ENCODE results near the gene USP21.

USP21 gene

DNA sequence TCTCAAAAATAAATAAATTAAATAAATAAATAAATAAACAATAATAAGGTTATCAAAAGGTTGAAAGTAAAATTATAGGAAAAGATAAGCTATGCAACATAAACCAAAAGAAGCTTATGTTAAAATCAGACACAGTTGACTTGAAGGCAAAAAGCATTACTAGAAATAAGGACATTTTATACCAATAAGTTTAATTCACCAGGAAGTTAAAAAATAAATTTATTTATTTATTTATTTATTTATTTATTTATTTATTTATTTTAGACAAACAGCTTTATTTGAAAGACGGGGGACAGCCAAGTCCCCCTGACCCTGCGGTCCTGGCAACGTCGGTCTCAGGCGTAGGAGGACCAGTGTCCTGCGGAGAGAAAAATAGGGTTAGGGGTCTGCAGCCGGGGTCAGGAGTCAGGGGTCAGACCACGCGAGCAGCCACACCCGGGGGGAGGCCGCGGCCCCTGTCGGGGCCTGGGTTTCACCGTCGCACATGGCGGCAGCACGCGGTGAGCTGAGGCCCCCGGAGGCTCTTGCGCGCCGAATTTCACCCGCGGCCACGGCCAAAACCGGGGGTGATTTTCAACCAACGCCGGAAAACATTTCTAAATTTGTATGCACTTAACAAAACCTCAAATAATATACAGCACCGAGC is 18.4 kb upstream of the USP21 start:
- no peaks in the 10 kb centered on the region for H3K36me3 ChIP-seq (ENCODE audit: control insufficient read depth, low read depth, low read length)
- H3K4me1 ChIP-seq (ENCODE audit: control insufficient read depth, low read depth, low read length): no peaks in the 10 kb centered on the region
- no peak overlapping the region for H3K27ac ChIP-seq (ENCODE audit: low read length)
- H3K9me3 ChIP-seq (ENCODE audit: control insufficient read depth, low read depth, low read length): no peaks in the 10 kb centered on the region
- H3K9ac ChIP-seq (ENCODE audit: low read length): no peak overlapping the region
- H3K27me3 ChIP-seq (ENCODE audit: control insufficient read depth, insufficient read depth, low read length): no peaks in the 10 kb centered on the region
- H3K4me3 ChIP-seq (ENCODE audit: low read length): no peak overlapping the region

DNA sequence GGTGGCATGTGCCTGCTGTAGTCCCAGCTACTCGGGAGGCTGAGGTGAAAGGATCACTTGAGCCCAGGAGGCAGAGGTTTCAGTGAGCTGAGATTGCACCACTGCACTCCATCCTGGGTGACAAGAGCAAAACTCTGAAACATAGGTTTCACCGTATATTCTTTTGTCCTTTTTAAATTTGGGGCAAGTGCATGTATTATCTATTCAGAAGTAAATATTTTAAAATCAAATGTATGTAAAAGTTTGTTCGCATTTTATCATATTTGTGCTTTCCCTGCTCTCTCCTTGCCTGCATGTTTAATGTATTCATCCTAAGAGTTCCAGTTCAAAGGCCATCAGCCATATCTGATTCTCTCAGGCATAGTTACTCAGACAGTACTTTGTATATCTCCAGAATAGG is 13.5 kb upstream of the USP21 start:
- Histone ChIP-seq H3K36me3 (ENCODE audit: control insufficient read depth, low read depth, low read length) (no peaks in the 10 kb centered on the region), H3K27me3 (ENCODE audit: control insufficient read depth, insufficient read depth, low read length) (no peaks in the 10 kb centered on the region), H3K4me1 (ENCODE audit: control insufficient read depth, low read depth, low read length) (no peaks in the 10 kb centered on the region), H3K27ac (ENCODE audit: low read length) (no peak overlapping the region), H3K4me3 (ENCODE audit: low read length) (no peak overlapping the region), H3K9me3 (ENCODE audit: control insufficient read depth, low read depth, low read length) (no peaks in the 10 kb centered on the region), H3K9ac (ENCODE audit: low read length) (no peak overlapping the region)

DNA sequence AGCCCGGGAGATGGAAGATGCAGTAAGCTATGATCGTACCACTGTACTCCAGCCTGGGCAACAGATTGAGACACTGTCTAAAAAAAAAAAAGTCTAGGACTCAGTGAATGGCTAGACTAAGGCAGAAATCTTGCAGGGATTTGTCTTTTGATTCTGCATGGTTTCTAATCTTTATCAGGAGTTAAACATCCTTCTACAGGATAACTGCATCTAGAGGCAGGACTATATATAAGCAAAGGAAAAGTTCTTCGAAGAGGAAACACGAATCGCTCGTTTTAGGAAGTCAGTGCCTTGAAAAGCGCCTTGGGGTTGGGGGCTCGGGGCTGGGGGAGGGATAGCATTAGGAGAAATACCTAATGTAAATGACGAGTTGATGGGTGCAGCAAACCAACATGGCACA is 6.1 kb upstream of the USP21 start:
- H3K4me3 ChIP-seq (ENCODE audit: low read length): peak overlapping the region; percentile 98
- no peaks in the 10 kb centered on the region for H3K27me3 ChIP-seq (ENCODE audit: control insufficient read depth, insufficient read depth, low read length)
- H3K4me1 ChIP-seq (ENCODE audit: control insufficient read depth, low read depth, low read length): peaks cover 3% of the 10 kb centered on the region
- H3K9ac ChIP-seq (ENCODE audit: low read length): peak overlapping the region; percentile 99
- H3K9me3 ChIP-seq (ENCODE audit: control insufficient read depth, low read depth, low read length): no peaks in the 10 kb centered on the region
- H3K27ac ChIP-seq (ENCODE audit: low read length): peak overlapping the region; percentile 24
- peaks cover 9% of the 10 kb centered on the region for H3K36me3 ChIP-seq (ENCODE audit: control insufficient read depth, low read depth, low read length)

DNA sequence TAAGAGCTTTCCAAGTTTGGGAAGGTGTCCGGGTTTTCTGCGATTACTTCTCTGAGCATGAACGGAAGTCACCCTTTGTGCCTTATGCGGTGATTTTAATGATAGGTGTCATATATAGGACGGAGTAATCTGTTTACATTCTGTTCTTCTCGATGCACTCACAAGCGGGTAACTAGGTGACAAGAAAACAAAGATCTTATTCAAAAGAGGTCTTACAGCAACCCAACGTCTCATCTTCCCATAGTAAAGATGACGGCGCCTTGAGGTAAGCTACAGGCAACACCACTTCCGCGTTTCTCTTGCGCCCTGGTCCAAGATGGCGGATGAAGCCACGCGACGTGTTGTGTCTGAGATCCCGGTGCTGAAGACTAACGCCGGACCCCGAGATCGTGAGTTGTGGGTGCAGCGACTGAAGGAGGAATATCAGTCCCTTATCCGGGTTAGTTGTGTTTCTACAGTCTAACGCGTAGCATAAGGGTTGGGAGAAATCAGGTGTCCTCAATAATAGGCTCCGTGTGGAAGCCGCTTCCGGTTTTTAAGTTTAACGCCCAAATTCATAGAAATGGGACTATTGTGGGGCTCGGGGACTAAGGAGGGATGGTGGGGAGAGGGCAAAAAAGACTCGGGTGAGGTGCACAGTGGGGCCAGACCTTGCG is 5.5 kb upstream of the USP21 start, which contains the start of gene UFC1:
Gene UFC1, plus strand, starts transcription at position 297 of the 656 bp plus-strand sequence. Its CDS starts 20 bp downstream, at position 317.
- peak within 1 kb of the TSS; percentile 100 for H3K27ac ChIP-seq (ENCODE audit: low read length)
- H3K4me1 ChIP-seq (ENCODE audit: control insufficient read depth, low read depth, low read length): peaks cover 7% of the 10 kb centered on the region
- H3K9ac ChIP-seq (ENCODE audit: low read length): peak within 1 kb of the TSS; percentile 99
- H3K4me3 ChIP-seq (ENCODE audit: low read length): peak within 1 kb of the TSS; percentile 98
- no peaks in the 10 kb centered on the region for H3K27me3 ChIP-seq (ENCODE audit: control insufficient read depth, insufficient read depth, low read length)
- no peaks in the 10 kb centered on the region for H3K9me3 ChIP-seq (ENCODE audit: control insufficient read depth, low read depth, low read length)
- peaks cover 14% of the 10 kb centered on the region for H3K36me3 ChIP-seq (ENCODE audit: control insufficient read depth, low read depth, low read length)

GRCh38 chr1:161157867-161158266 is 1.4 kb upstream of the USP21 start:
- peaks cover 11% of the 10 kb centered on the region for H3K4me1 ChIP-seq (ENCODE audit: control insufficient read depth, low read depth, low read length)
- H3K9me3 ChIP-seq (ENCODE audit: control insufficient read depth, low read depth, low read length): no peaks in the 10 kb centered on the region
- H3K27me3 ChIP-seq (ENCODE audit: control insufficient read depth, insufficient read depth, low read length): no peaks in the 10 kb centered on the region
- H3K9ac ChIP-seq (ENCODE audit: low read length): no peak overlapping the region
- no peak overlapping the region for H3K27ac ChIP-seq (ENCODE audit: low read length)
- peaks cover 17% of the 10 kb centered on the region for H3K36me3 ChIP-seq (ENCODE audit: control insufficient read depth, low read depth, low read length)
- no peak overlapping the region for H3K4me3 ChIP-seq (ENCODE audit: low read length)

DNA sequence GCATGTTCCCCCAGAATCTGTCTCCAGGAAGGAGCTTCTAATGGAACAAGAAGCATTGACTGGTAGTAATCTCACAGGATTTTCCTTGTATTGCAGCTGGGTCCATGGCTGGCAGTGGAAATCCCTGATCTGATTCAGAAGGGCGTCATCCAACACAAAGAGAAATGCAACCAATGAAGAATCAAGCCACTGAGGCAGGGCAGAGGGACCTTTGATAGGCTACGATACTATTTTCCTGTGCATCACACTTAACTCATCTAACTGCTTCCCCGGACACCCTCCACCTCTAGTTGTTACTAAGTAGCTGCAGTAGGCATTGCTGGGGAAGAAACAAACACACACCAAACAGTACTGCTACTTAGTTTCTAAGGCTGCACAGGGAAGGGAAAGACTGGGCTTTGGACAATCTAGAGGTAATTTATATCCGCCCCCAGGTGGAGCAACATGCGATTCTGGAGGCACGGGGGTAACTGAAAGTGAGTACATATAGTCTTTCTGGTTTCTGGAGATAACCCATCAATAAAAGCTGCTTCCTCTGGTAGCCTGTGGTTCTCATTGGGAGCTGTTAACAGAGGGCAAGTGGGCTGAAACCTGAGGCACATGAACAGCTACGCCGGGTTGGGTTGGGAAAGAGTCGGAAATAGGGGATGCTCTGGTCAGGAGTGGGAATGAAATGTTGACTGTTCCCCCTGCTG is 837 bp upstream of the USP21 start:
- H3K4me3 ChIP-seq (ENCODE audit: low read length): peak overlapping the region; percentile 62
- H3K4me1 ChIP-seq (ENCODE audit: control insufficient read depth, low read depth, low read length): peaks cover 11% of the 10 kb centered on the region
- H3K36me3 ChIP-seq (ENCODE audit: control insufficient read depth, low read depth, low read length): peaks cover 17% of the 10 kb centered on the region
- H3K9me3 ChIP-seq (ENCODE audit: control insufficient read depth, low read depth, low read length): no peaks in the 10 kb centered on the region
- H3K27ac ChIP-seq (ENCODE audit: low read length): no peak overlapping the region
- no peaks in the 10 kb centered on the region for H3K27me3 ChIP-seq (ENCODE audit: control insufficient read depth, insufficient read depth, low read length)
- peak overlapping the region; percentile 85 for H3K9ac ChIP-seq (ENCODE audit: low read length)

- H3K9me3 ChIP-seq (ENCODE audit: control insufficient read depth, low read depth, low read length): no peaks in the 10 kb centered on the region
- no peaks in the 10 kb centered on the region for H3K27me3 ChIP-seq (ENCODE audit: control insufficient read depth, insufficient read depth, low read length)
- H3K4me3 ChIP-seq (ENCODE audit: low read length): peak overlapping the region; percentile 62
- peaks cover 23% of the 10 kb centered on the region for H3K36me3 ChIP-seq (ENCODE audit: control insufficient read depth, low read depth, low read length)
- H3K27ac ChIP-seq (ENCODE audit: low read length): peak overlapping the region; percentile 77
- peaks cover 9% of the 10 kb centered on the region for H3K4me1 ChIP-seq (ENCODE audit: control insufficient read depth, low read depth, low read length)
- peak overlapping the region; percentile 85 for H3K9ac ChIP-seq (ENCODE audit: low read length)
Measured at GRCh38 chr1:161159913-161160243, 578 bp downstream of the USP21 start.

- no peak overlapping the region for H3K27ac ChIP-seq (ENCODE audit: low read length)
- no peak overlapping the region for H3K9ac ChIP-seq (ENCODE audit: low read length)
- H3K4me1 ChIP-seq (ENCODE audit: control insufficient read depth, low read depth, low read length): peaks cover 11% of the 10 kb centered on the region
- H3K4me3 ChIP-seq (ENCODE audit: low read length): no peak overlapping the region
- H3K27me3 ChIP-seq (ENCODE audit: control insufficient read depth, insufficient read depth, low read length): no peaks in the 10 kb centered on the region
- H3K9me3 ChIP-seq (ENCODE audit: control insufficient read depth, low read depth, low read length): no peaks in the 10 kb centered on the region
- peaks cover 23% of the 10 kb centered on the region for H3K36me3 ChIP-seq (ENCODE audit: control insufficient read depth, low read depth, low read length)
Measured at GRCh38 chr1:161160671-161161145, 1.4 kb downstream of the USP21 start.

GRCh38 chr1:161161652-161162051 is 2.4 kb downstream of the USP21 start:
- Histone ChIP-seq H3K27ac (ENCODE audit: low read length) (no peak overlapping the region), H3K4me1 (ENCODE audit: control insufficient read depth, low read depth, low read length) (peaks cover 11% of the 10 kb centered on the region), H3K27me3 (ENCODE audit: control insufficient read depth, insufficient read depth, low read length) (no peaks in the 10 kb centered on the region), H3K36me3 (ENCODE audit: control insufficient read depth, low read depth, low read length) (peaks cover 23% of the 10 kb centered on the region), H3K9ac (ENCODE audit: low read length) (no peak overlapping the region), H3K9me3 (ENCODE audit: control insufficient read depth, low read depth, low read length) (no peaks in the 10 kb centered on the region), H3K4me3 (ENCODE audit: low read length) (no peak overlapping the region)

DNA sequence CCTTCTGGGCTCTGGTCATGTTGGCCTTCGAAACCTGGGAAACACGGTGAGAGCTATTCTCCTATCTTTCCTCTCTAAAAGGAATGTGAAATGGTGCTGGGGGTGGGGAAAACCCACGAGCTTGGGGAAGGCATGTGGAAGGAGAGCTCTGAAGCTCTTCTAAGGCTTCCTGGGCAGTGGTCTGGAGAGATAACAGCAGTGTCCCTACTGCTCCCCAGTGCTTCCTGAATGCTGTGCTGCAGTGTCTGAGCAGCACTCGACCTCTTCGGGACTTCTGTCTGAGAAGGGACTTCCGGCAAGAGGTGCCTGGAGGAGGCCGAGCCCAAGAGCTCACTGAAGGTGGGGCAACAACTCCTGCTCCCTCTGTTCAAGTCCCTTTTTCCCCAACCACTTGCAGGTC is 2.8 kb downstream of the USP21 start:
- H3K9me3 ChIP-seq (ENCODE audit: control insufficient read depth, low read depth, low read length): no peaks in the 10 kb centered on the region
- no peaks in the 10 kb centered on the region for H3K27me3 ChIP-seq (ENCODE audit: control insufficient read depth, insufficient read depth, low read length)
- no peak overlapping the region for H3K4me3 ChIP-seq (ENCODE audit: low read length)
- peaks cover 11% of the 10 kb centered on the region for H3K4me1 ChIP-seq (ENCODE audit: control insufficient read depth, low read depth, low read length)
- peaks cover 21% of the 10 kb centered on the region for H3K36me3 ChIP-seq (ENCODE audit: control insufficient read depth, low read depth, low read length)
- no peak overlapping the region for H3K9ac ChIP-seq (ENCODE audit: low read length)
- H3K27ac ChIP-seq (ENCODE audit: low read length): no peak overlapping the region

DNA sequence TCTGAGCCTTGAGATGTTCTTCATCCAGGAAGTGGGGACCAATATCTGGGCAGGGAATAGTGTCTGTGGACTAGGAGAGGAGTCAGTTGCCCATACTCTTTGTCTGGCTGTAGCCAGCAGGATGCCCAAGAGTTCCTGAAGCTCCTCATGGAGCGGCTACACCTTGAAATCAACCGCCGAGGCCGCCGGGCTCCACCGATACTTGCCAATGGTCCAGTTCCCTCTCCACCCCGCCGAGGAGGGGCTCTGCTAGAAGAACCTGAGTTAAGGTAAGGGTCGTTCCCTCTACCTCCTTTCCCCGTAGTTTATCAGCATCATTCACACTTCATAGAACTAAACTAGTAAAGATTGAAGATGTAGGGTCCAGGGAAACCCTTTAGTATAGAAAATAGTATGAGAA is 3.5 kb downstream of the USP21 start:
- Histone ChIP-seq H3K27me3 (ENCODE audit: control insufficient read depth, insufficient read depth, low read length) (no peaks in the 10 kb centered on the region), H3K9ac (ENCODE audit: low read length) (no peak overlapping the region), H3K4me1 (ENCODE audit: control insufficient read depth, low read depth, low read length) (peaks cover 11% of the 10 kb centered on the region), H3K27ac (ENCODE audit: low read length) (no peak overlapping the region), H3K36me3 (ENCODE audit: control insufficient read depth, low read depth, low read length) (peaks cover 16% of the 10 kb centered on the region), H3K9me3 (ENCODE audit: control insufficient read depth, low read depth, low read length) (no peaks in the 10 kb centered on the region), H3K4me3 (ENCODE audit: low read length) (no peak overlapping the region)
